HK-2 (cell line): ENCODE results near the gene SERINC5.

Experiments used
- DNase-seq: peaks from one replicate; pipeline ENCODE4 v3.0.0-alpha.2; 2018; ENCODE audit not compliant: unreplicated experiment

The SERINC5 gene

GRCh38 chr5:80254767-80255430 is 949 bp downstream of the SERINC5 start:
- no peak for DNase-seq

GRCh38 chr5:80251636-80252035 is 4.2 kb downstream of the SERINC5 start:
- no peak for DNase-seq

- DNase-seq, result no peak
Observed at GRCh38 chr5:80250801-80251200, 5.0 kb downstream of the SERINC5 start.

GRCh38 chr5:80249901-80250300 is 5.9 kb downstream of the SERINC5 start:
- no peak for DNase-seq

- DNase-seq, result no peak
Observed at GRCh38 chr5:80248378-80248777, 7.5 kb downstream of the SERINC5 start.

GRCh38 chr5:80246995-80247729 is 8.7 kb downstream of the SERINC5 start:
- peak; percentile 61 for DNase-seq

GRCh38 chr5:80246001-80246758 is 9.7 kb downstream of the SERINC5 start:
- DNase-seq, result no peak

GRCh38 chr5:80243567-80243966 is 12.3 kb downstream of the SERINC5 start:
- DNase-seq, result no peak

- no peak for DNase-seq
Observed at GRCh38 chr5:80242849-80243248, 13.0 kb downstream of the SERINC5 start.

GRCh38 chr5:80240368-80240986 is 15.4 kb downstream of the SERINC5 start:
- no peak for DNase-seq

GRCh38 chr5:80239680-80240367 is 16.0 kb downstream of the SERINC5 start:
- no peak for DNase-seq

GRCh38 chr5:80238778-80239679 is 16.8 kb downstream of the SERINC5 start:
- no peak for DNase-seq

- no peak for DNase-seq
Observed at GRCh38 chr5:80238097-80238496, 17.8 kb downstream of the SERINC5 start.

GRCh38 chr5:80237243-80237642 is 18.6 kb downstream of the SERINC5 start:
- DNase-seq, result no peak

- DNase-seq, result no peak
Observed at GRCh38 chr5:80234116-80234948, 21.5 kb downstream of the SERINC5 start.

- DNase-seq, result no peak
Observed at GRCh38 chr5:80231693-80232092, 24.2 kb downstream of the SERINC5 start.

GRCh38 chr5:80231243-80231642 is 24.6 kb downstream of the SERINC5 start:
- no peak for DNase-seq

GRCh38 chr5:80230269-80230992 is 25.4 kb downstream of the SERINC5 start:
- no peak for DNase-seq

- no peak for DNase-seq
Observed at GRCh38 chr5:80229902-80230255, 26.0 kb downstream of the SERINC5 start.
